IMR-90 (cell line): Measurements from ENCODE around the gene ASTN2.

ENCODE experiments used
- CTCF ChIP-seq: conservative IDR thresholded peaks from 2 replicates; pipeline ENCODE4 v1.5.1; 2012; ENCODE audit warnings: mild to moderate bottlenecking, low read depth, low read length, improper control_type of control experiment
- MAZ ChIP-seq: IDR thresholded peaks from 2 replicates; pipeline ENCODE4 v1.6.1; 2012; ENCODE audit warnings: low read depth, mild to moderate bottlenecking, low read length, improper control_type of control experiment, moderate library complexity, borderline replicate concordance
- POLR2A ChIP-seq: IDR thresholded peaks from 2 replicates; pipeline ENCODE4 v1.6.1; 2012; ENCODE audit warnings: mild to moderate bottlenecking, low read depth, low read length
- RAD21 ChIP-seq: IDR thresholded peaks from 2 replicates; pipeline ENCODE4 v1.6.1; 2012; ENCODE audit warnings: low read length, improper control_type of control experiment
- SMC3 ChIP-seq: fragments of 150-350 bp; IDR thresholded peaks from 2 replicates; pipeline ENCODE4 v1.6.1; 2016; ENCODE audit warnings: low read depth, mild to moderate bottlenecking, antibody characterized with exemption, low read length, moderate library complexity
- TF ChIP-seq, protein P1 (sequence below): fragments of 150-350 bp; IDR thresholded peaks from 2 replicates; pipeline ENCODE4 v1.6.1; 2017; ENCODE audit warnings: mild to moderate bottlenecking, antibody characterized with exemption, low read length, low read depth

- no peak for TF ChIP-seq CTCF
- TF ChIP-seq RAD21, result no peak
- TF ChIP-seq, protein P1, sequence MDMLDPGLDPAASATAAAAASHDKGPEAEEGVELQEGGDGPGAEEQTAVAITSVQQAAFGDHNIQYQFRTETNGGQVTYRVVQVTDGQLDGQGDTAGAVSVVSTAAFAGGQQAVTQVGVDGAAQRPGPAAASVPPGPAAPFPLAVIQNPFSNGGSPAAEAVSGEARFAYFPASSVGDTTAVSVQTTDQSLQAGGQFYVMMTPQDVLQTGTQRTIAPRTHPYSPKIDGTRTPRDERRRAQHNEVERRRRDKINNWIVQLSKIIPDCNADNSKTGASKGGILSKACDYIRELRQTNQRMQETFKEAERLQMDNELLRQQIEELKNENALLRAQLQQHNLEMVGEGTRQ, result no peak
- no peak for TF ChIP-seq POLR2A
- TF ChIP-seq MAZ, result no peak
- TF ChIP-seq SMC3, result no peak
Observed at GRCh38 chr9:116697887-116698286, 717.0 kb downstream of the ASTN2 start.
